ENCODE data around the gene MLIP.
"Not testable (repeated sequence)": the region's sequence is repeated elsewhere in the genome, so short reads cannot be mapped to it uniquely, and the experiment has no call there.

The MLIP gene

GRCh38 chr6:54111341-54112045, at the start of gene MLIP:
Gene MLIP (plus strand): TSS chr6:54111443. CDS start chr6:54111480, 37 bp downstream.
- DNase-seq (ENCODE audit: low read depth in 2 of 2, low spot score in 1 of 2): no peak

- no peak for DNase-seq (ENCODE audit: low read depth in 2 of 2, low spot score in 1 of 2)
Observed at GRCh38 chr6:54063228-54063539, 48.1 kb upstream of the MLIP start.

- DNase-seq (ENCODE audit: low read depth in 2 of 2, low spot score in 1 of 2): no peak
Observed at GRCh38 chr6:54068694-54069093, 42.5 kb upstream of the MLIP start.

GRCh38 chr6:54070025-54070424, 41.2 kb upstream of the MLIP start:
- DNase-seq (ENCODE audit: low read depth in 2 of 2, low spot score in 1 of 2): no peak

GRCh38 chr6:54071821-54072340, 39.4 kb upstream of the MLIP start:
- no peak for DNase-seq (ENCODE audit: low read depth in 2 of 2, low spot score in 1 of 2)

GRCh38 chr6:54072635-54073313, 38.5 kb upstream of the MLIP start:
- no peak for DNase-seq (ENCODE audit: low read depth in 2 of 2, low spot score in 1 of 2)

GRCh38 chr6:54073487-54073886, 37.8 kb upstream of the MLIP start:
- no peak for DNase-seq (ENCODE audit: low read depth in 2 of 2, low spot score in 1 of 2)

GRCh38 chr6:54074109-54074508, 37.1 kb upstream of the MLIP start:
- DNase-seq (ENCODE audit: low read depth in 2 of 2, low spot score in 1 of 2): no peak

- no peak for DNase-seq (ENCODE audit: low read depth in 2 of 2, low spot score in 1 of 2)
Observed at GRCh38 chr6:54074578-54075195, 36.6 kb upstream of the MLIP start.

- no peak for DNase-seq (ENCODE audit: low read depth in 2 of 2, low spot score in 1 of 2)
Observed at GRCh38 chr6:54076159-54076789, 35.0 kb upstream of the MLIP start.

- not testable (repeated sequence) for DNase-seq (ENCODE audit: low read depth in 2 of 2, low spot score in 1 of 2)
Observed at GRCh38 chr6:54081499-54081898, 29.7 kb upstream of the MLIP start.

GRCh38 chr6:54083287-54083686, 28.0 kb upstream of the MLIP start:
- no peak for DNase-seq (ENCODE audit: low read depth in 2 of 2, low spot score in 1 of 2)

- no peak for DNase-seq (ENCODE audit: low read depth in 2 of 2, low spot score in 1 of 2)
Observed at GRCh38 chr6:54084231-54084630, 27.0 kb upstream of the MLIP start.

GRCh38 chr6:54085047-54085446, 26.2 kb upstream of the MLIP start:
- DNase-seq (ENCODE audit: low read depth in 2 of 2, low spot score in 1 of 2): no peak

GRCh38 chr6:54085541-54085940, 25.7 kb upstream of the MLIP start:
- no peak for DNase-seq (ENCODE audit: low read depth in 2 of 2, low spot score in 1 of 2)

GRCh38 chr6:54086439-54086838, 24.8 kb upstream of the MLIP start:
- no peak for DNase-seq (ENCODE audit: low read depth in 2 of 2, low spot score in 1 of 2)

GRCh38 chr6:54087721-54088120, 23.5 kb upstream of the MLIP start:
- no peak for DNase-seq (ENCODE audit: low read depth in 2 of 2, low spot score in 1 of 2)

- DNase-seq (ENCODE audit: low read depth in 2 of 2, low spot score in 1 of 2): no peak
Observed at GRCh38 chr6:54093326-54093948, 17.8 kb upstream of the MLIP start.

- no peak for DNase-seq (ENCODE audit: low read depth in 2 of 2, low spot score in 1 of 2)
Observed at GRCh38 chr6:54094293-54094692, 16.9 kb upstream of the MLIP start.

GRCh38 chr6:54094786-54095185, 16.5 kb upstream of the MLIP start:
- DNase-seq (ENCODE audit: low read depth in 2 of 2, low spot score in 1 of 2): no peak

GRCh38 chr6:54095723-54096122, 15.5 kb upstream of the MLIP start:
- DNase-seq (ENCODE audit: low read depth in 2 of 2, low spot score in 1 of 2): no peak

All from stimulated activated CD8-positive, alpha-beta memory T cell treated with anti-CD3 and anti-CD28 coated beads, Interleukin-4, amount 100 ng/mL, for 1 hour (primary cell).